AG10803 (cell line): Measurements from ENCODE around the gene PRSS57.
A peak's percentile ranks its signal among the peaks of the same experiment; 100 is the strongest.
"Not testable (repeated sequence)": the region's sequence is repeated elsewhere in the genome, so short reads cannot be mapped to it uniquely, and the experiment has no call there.

Source experiments
- DNase-seq: peaks from one replicate; pipeline ENCODE4 v3.0.0; 2010; ENCODE audit warnings: low read depth
- H3K4me3 ChIP-seq: 2 replicates; pipeline ENCODE4 v1.5.1; 2011; ENCODE audit warnings: mild to moderate bottlenecking, low read length, control low read depth
- TF ChIP-seq, protein P1 (sequence below): conservative IDR thresholded peaks from 2 replicates; pipeline ENCODE4 v1.5.1; 2011; ENCODE audit warnings: mild to moderate bottlenecking, low read length, control low read depth, inconsistent platforms

The PRSS57 gene

DNA sequence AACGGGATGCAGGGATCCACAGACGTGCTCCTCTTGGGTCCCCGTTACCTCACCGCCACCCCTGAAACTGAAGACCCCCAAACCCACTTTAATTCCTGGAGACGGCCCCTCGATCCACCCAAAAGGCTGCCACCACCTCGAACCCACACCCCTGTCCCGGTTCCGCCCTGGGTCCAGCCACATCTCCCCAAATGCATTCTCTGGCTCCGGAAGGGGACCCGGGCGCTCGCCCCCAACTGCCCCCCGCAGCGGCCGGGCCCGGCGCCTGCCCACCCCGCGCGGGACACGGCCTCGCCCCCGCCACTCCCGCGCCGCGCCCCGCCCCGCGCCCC lies 19.3 kb downstream of the PRSS57 start:
- TF ChIP-seq, protein P1, sequence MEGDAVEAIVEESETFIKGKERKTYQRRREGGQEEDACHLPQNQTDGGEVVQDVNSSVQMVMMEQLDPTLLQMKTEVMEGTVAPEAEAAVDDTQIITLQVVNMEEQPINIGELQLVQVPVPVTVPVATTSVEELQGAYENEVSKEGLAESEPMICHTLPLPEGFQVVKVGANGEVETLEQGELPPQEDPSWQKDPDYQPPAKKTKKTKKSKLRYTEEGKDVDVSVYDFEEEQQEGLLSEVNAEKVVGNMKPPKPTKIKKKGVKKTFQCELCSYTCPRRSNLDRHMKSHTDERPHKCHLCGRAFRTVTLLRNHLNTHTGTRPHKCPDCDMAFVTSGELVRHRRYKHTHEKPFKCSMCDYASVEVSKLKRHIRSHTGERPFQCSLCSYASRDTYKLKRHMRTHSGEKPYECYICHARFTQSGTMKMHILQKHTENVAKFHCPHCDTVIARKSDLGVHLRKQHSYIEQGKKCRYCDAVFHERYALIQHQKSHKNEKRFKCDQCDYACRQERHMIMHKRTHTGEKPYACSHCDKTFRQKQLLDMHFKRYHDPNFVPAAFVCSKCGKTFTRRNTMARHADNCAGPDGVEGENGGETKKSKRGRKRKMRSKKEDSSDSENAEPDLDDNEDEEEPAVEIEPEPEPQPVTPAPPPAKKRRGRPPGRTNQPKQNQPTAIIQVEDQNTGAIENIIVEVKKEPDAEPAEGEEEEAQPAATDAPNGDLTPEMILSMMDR = no peak
- no peak for DNase-seq
- peak overlapping the region; percentile 46 for H3K4me3 ChIP-seq

DNA sequence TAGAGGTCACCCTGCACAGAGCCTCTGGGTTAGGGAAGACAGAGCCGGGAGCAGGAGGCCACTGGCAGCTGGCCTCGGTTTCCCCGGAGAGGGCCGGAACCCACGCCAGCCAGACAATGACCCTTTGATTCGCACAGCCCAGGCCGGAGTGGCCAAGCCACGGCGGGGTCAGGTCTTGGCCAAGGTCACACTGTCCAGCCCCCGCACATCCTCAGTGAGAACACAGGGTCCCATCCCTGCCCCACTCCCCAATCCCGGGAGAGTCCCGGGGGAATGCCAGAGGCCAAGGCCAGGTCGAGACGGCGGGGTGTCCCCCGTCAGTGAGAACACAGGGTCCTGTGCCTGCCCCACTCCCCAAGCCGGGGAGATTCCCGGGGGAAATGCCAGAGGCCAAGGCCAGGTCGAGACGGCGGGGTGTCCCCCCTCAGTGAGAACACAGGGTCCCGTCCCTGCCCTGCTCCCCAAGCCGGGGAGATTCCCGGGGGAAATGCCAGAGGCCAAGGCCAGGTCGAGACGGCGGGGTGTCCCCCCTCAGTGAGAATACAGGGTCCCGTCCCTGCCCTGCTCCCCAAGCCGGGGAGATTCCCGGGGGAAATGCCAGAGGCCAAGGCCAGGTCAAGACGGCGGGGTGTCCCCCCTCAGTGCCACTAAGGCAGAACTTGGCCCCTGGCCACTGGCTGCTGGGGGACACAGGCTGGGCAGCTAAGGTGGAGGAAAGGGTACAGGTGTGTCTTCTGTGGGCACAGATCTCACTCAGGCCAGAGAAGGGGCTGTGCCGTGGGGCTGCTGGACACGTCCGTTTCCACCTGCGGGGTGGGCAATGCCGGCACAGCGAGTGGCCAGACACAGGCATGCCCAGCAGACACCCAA lies 20.7 kb downstream of the PRSS57 start:
- DNase-seq = no peak
- no peak overlapping the region for H3K4me3 ChIP-seq
- TF ChIP-seq, protein P1 = no peak

DNA sequence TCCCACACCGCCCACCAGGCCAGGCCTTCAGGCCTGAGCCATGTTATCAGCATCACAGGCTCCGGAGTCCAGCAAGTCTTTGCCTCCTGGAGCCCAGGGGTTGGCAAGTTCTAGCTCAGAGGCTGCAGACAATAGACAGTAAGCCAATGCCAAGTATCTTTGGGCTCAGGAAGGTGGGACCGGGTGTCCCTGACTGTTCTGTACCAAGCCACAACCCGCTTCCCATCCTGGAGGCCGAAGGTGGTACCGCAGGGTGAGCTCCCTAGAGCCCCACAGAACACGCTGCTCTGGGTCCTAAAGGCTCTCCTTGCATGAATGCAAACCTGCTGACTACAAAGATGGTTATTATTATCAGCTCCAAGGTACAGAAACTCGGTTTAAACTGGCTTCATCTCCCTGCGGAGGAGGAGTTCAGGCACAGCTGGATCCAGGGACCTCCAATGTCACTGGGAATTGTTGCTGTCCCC lies 24.6 kb downstream of the PRSS57 start:
- TF ChIP-seq, protein P1 = no peak
- no peak overlapping the region for H3K4me3 ChIP-seq
- no peak for DNase-seq

DNA sequence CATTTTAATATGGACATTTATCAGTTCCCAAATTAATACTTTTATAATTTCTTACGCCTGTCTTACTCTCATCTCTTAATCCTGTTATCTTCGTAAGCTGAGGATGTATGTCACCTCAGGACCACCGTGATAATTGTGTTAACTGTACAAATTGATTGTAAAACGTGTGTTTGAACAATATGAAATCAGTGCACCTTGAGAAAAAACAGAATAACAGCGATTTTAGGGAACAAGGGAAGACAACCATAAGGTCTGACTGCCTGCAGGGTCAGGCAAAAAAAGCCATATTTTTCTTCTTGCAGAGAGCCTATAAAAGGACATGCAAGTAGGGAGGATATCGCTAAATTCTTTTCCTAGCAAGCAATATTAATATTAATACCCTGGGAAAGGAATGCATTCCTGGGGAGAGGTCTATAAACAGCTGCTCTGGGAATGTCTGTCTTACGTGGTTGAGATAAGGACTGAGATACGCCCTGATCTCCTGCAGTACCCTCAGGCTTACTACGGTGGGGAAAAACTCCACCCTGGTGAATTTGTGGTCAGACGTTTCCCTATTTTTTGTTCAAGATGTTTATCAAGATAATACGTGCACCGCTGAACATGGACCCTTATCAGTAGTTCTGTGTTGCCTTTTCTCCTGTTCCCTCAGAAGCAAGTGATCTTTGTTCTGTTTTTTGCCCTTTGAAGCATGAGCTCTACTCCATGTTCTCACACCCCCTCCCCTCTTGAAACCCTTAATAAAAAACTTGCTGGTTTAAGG lies 26.4 kb downstream of the PRSS57 start:
- DNase-seq, H3K4me3 ChIP-seq: not testable (repeated sequence)

DNA sequence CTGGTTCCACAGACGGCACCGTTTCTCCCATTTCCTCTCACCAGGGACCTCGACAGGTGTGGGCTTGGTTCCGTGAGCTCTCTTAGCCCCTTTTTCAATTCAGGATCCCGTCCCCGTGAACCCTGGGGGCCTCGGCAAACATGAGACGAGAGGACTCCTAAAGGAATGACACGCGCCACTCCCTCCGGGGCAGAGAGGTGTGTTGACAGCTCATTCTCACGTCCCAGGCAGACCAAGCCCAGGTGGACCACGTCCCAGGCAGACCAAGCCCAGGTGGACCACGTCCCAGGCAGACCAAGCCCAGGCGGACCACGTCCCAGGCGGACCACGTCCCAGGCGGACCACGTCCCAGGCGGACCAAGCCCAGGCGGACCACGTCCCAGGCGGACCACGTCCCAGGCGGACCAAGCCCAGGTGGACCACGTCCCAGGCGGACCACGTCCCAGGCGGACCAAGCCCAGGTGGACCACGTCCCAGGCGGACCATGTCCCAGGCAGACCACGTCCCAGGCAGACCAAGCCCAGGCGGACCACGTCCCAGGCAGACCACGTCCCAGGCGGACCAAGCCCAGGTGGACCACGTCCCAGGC lies 28.2 kb downstream of the PRSS57 start:
- not testable (repeated sequence) for DNase-seq, H3K4me3 ChIP-seq

DNA sequence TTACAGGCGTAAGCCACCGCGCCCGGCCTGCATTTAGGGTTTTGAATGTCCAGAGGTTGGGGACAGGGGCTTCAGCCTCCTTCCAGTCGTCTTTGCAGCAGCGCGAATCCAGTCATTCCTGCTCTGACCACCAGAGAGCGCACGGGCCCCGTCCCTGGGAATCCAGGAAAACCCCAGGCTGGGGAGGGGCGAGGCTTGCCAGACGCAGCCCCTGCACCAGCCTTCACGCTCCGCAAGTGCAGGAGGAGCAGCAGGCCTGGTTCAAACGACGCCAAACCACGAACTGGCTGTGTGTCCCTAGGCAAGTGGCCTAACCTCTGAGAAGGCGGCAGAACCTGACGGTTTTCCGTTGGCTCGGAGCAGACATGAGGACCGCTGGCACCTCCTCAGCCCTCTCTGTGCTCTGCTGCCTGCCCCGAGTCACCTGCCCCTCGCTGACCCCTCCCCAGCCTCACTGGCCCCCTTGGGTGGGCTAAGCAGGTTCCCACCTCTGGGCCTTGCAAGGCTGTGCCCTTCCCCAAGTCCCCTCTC lies 30.3 kb downstream of the PRSS57 start:
- DNase-seq = peak; percentile 62
- H3K4me3 ChIP-seq = peak overlapping the region; percentile 48
- TF ChIP-seq, protein P1 = peak; percentile 80

DNA sequence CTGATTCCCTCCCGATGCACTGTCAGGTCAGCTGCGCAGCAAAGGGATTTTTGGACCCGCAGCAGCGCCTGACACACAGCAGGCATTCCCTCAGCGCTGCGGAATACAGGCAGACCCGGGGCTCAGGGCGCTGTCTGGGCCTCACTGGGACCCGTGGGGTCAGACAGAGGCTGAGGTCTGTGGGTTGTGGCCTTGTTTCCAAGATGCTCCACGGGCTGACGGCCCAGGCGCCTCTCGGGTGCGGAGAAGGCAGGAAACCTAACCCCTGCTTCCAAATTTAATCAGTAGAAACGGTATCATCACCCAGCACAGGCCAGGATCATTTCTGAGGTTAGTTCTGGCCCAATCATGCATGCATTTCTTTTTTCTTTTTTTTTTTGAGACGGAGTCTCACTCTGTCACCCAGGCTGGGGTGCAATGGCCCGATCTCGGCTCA lies 31.6 kb downstream of the PRSS57 start:
- DNase-seq = no peak
- TF ChIP-seq, protein P1 = no peak
- H3K4me3 ChIP-seq = peak overlapping the region; percentile 67
